NT2/D1 (cell line): ENCODE data around the gene FAM107A.

Experiments used
- YY1 ChIP-seq: IDR thresholded peaks from 2 replicates; pipeline ENCODE4 v1.6.1; 2011; ENCODE audit not compliant: insufficient read length, insufficient read depth
- ZNF274 ChIP-seq: IDR thresholded peaks from 2 replicates; pipeline ENCODE4 v1.6.1; 2011; ENCODE audit warnings: mild to moderate bottlenecking, low read depth, low read length

DNA sequence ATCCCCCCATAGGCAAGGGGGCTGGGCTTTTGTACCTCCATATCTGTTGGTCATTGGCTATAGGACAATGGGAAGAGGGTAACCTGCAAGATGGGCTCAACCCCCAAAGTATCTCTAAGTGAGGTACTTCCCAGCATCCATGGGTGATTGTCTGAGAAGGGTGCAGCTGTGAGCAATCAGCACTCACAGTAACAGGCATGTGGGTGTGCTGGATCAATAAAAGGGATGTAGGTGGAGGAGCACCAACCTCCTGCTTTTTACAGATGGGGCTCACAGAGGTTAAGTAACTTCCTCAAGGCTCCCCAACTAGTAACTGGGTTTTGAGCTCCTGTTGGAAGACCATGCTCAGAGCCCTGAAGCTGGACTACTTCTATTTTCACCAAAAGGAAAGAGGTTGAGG, 26.4 kb upstream of the FAM107A start:
- TF ChIP-seq YY1, result no peak
- no peak for TF ChIP-seq ZNF274
